RWPE1 (cell line): ENCODE measurements around the gene MID2.
A peak's percentile ranks its signal among the peaks of the same experiment; 100 is the strongest.

Source experiments
- CTCF ChIA-PET: fragments of 350-600 bp; sonication (Branson Sonifier 250); formaldehyde crosslinking; extraction: SDS; loops from one replicate; lab custom pipeline; 2021; lab: Yijun Ruan, JAX
- POLR2A ChIA-PET: fragments of 400-600 bp; formaldehyde crosslinking; extraction: SDS; loops from one replicate; lab custom pipeline; 2020; ENCODE audit warnings: antibody characterized with exemption; ENCODE audit not compliant: low non-redundant PET; lab: Yijun Ruan, JAX
- DNase-seq: peaks from one replicate; pipeline ENCODE4 v3.0.0; 2012; ENCODE audit warnings: low spot score
- H3K27ac ChIP-seq: fragments of 450-650 bp; 2 replicates; pipeline ENCODE4 v1.5.1; 2017
- TF ChIP-seq, protein P1 (sequence below): fragments of 450-650 bp; conservative IDR thresholded peaks from 2 replicates; pipeline ENCODE4 v1.5.1; 2017; ENCODE audit warnings: low read depth, mild to moderate bottlenecking

The MID2 gene

GRCh38 chrX:107825698-107826237 lies at the start of gene MID2:
Gene MID2, plus strand, starts transcription at chrX:107825866. Its CDS starts 561 bp downstream, at chrX:107826427.
- CTCF ChIA-PET = no interaction called here
- DNase-seq = peak; percentile 53
- POLR2A ChIA-PET = no interaction called here
- peak within 1 kb of the TSS; percentile 79 for H3K27ac ChIP-seq
- TF ChIP-seq, protein P1, sequence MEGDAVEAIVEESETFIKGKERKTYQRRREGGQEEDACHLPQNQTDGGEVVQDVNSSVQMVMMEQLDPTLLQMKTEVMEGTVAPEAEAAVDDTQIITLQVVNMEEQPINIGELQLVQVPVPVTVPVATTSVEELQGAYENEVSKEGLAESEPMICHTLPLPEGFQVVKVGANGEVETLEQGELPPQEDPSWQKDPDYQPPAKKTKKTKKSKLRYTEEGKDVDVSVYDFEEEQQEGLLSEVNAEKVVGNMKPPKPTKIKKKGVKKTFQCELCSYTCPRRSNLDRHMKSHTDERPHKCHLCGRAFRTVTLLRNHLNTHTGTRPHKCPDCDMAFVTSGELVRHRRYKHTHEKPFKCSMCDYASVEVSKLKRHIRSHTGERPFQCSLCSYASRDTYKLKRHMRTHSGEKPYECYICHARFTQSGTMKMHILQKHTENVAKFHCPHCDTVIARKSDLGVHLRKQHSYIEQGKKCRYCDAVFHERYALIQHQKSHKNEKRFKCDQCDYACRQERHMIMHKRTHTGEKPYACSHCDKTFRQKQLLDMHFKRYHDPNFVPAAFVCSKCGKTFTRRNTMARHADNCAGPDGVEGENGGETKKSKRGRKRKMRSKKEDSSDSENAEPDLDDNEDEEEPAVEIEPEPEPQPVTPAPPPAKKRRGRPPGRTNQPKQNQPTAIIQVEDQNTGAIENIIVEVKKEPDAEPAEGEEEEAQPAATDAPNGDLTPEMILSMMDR = no peak

- H3K27ac ChIP-seq = peak overlapping the region; percentile 95
- DNase-seq = peak; percentile 65
- POLR2A ChIA-PET = no interaction called here
- CTCF ChIA-PET = interaction anchor here (0.5 to 1.9 kb wide), 12 partner anchors 10 to 315 kb away, joined by 3 to 12 read pairs (median 3); partner anchors contain the start of gene ATG4A
- TF ChIP-seq, protein P1 = peak; percentile 57
Measured at GRCh38 chrX:107776649-107777535, 48.8 kb upstream of the MID2 start.

GRCh38 chrX:107777536-107777832 lies 48.2 kb upstream of the MID2 start, which contains the start of gene NCBP2L:
Gene NCBP2L, plus strand, starts transcription at chrX:107777733. Its CDS starts 16,488 bp downstream, at chrX:107794221.
- CTCF ChIA-PET = interaction anchor here (0.5 to 1.9 kb wide), 12 partner anchors 9 to 314 kb away, joined by 3 to 12 read pairs (median 3); partner anchors contain the start of gene ATG4A
- H3K27ac ChIP-seq = peak within 1 kb of the TSS; percentile 95
- POLR2A ChIA-PET = no interaction called here
- TF ChIP-seq, protein P1 = no peak
- no peak for DNase-seq

- ChIA-PET POLR2A (no interaction called here), CTCF (no interaction called here)
- no peak overlapping the region for H3K27ac ChIP-seq
- DNase-seq = no peak
- TF ChIP-seq, protein P1 = no peak
Measured at GRCh38 chrX:107780525-107780924, 45.1 kb upstream of the MID2 start.

GRCh38 chrX:107787827-107788226 lies 37.8 kb upstream of the MID2 start:
- CTCF ChIA-PET = no interaction called here
- POLR2A ChIA-PET = no interaction called here
- TF ChIP-seq, protein P1 = no peak
- DNase-seq = no peak
- H3K27ac ChIP-seq = no peak overlapping the region

DNA sequence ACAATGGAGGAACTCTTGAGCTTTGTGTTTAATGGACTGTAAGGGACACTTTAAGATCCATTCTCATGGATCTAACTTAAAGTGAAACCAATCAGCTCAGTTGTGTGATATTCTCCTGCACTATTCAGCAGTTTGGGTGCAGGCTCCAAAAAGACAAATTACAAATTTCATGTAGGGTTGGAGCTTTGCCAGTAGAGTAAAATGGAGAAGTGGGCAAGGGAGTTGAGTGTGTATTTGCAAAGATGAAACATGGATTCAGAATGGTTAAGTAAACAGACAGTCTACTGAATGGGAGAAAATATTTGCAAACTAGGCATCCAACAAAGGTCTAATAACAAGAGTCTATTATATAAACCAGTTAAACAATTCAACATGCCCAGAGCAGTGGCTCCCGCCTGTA lies 21.2 kb upstream of the MID2 start:
- CTCF ChIA-PET = interaction anchor here (0.7 kb wide), 1 partner anchor 86 kb away, joined by 3 read pairs; no protein-coding TSS in a partner anchor
- no peak for DNase-seq
- POLR2A ChIA-PET = no interaction called here
- TF ChIP-seq, protein P1 = no peak
- no peak overlapping the region for H3K27ac ChIP-seq
